AG04450 (cell line): ENCODE measurements around the gene TRAPPC2B. TPM values are rescaled to one million over a fixed set of nuclear protein-coding genes. Genes with fewer than 3 reads are reported as not detected.
A peak's percentile ranks its signal among the peaks of the same experiment; 100 is the strongest.

ENCODE experiments used
- CTCF ChIA-PET: fragments of 300-600, 350-600 bp; formaldehyde crosslinking; extraction: SDS; loops from one replicate; lab custom pipeline; 2022; ENCODE audit warnings: antibody characterized with exemption, inconsistent platforms; lab: Charles Lee
- POLR2A ChIA-PET: fragments of 350-600 bp; formaldehyde crosslinking; extraction: SDS; loops from one replicate; lab custom pipeline; 2021; ENCODE audit warnings: antibody characterized with exemption, inconsistent platforms; lab: Yijun Ruan, JAX
- DNase-seq: peaks from one replicate; pipeline ENCODE4 v3.0.0-alpha.2; 2011; ENCODE audit warnings: low read depth, low spot score
- H3K27ac ChIP-seq: one replicate; pipeline ENCODE4 v1.5.1; 2012; ENCODE audit warnings: low read depth, low read length, control low read depth
- H3K27me3 ChIP-seq: one replicate; pipeline ENCODE4 v1.6.0; 2012; ENCODE audit warnings: low read length; ENCODE audit not compliant: control insufficient read depth, insufficient read depth
- H3K4me3 ChIP-seq: 2 replicates; pipeline ENCODE4 v1.5.1; 2011; ENCODE audit warnings: mild to moderate bottlenecking, low read depth, low read length, control low read depth
- H3K9me3 ChIP-seq: 2 replicates; pipeline ENCODE4 v1.5.1; 2012; ENCODE audit warnings: low read length; ENCODE audit not compliant: control insufficient read depth, insufficient read depth
- CTCF ChIP-seq: IDR thresholded peaks from 2 replicates; pipeline ENCODE4 v1.5.1; 2011; ENCODE audit warnings: low read depth, low read length, control low read depth, inconsistent platforms
- polyA minus RNA-seq: library from RNA; depleted of rRNA, polyadenylated mRNA; stranded (reverse); fragments of >200 nt; gene quantifications from 2 replicates; pipeline ENCODE4 v1.2.3, GENCODE V29; 2011; rRNA and poly(A)+ RNA removed
- polyA plus RNA-seq: library from polyadenylated mRNA; depleted of rRNA; stranded (reverse); fragments of >200 nt; gene quantifications from 2 replicates; pipeline ENCODE4 v1.2.3, GENCODE V29; 2011; rRNA removed

Gene TRAPPC2B
- 16.5 and 19.6 TPM in 2 replicates for polyA plus RNA-seq
- polyA minus RNA-seq, result 8.3 and 10.5 TPM in 2 replicates

- DNase-seq, result peak; percentile 99
- Histone ChIP-seq H3K27ac (peak within 1 kb of the TSS; percentile 92), H3K27me3 (no peaks in the 10 kb centered on the region), H3K9me3 (no peaks in the 10 kb centered on the region; the same call in 1 of the 2 replicates), H3K4me3 (peak within 1 kb of the TSS; percentile 81)
- ChIA-PET CTCF (interaction anchor here (0.9 kb wide), 1 partner anchor 12 kb away, joined by 3 read pairs; the partner anchor contains the start of gene ZNF304), POLR2A (interaction anchor here (0.6 to 1.4 kb wide), 4 partner anchors 26 to 629 kb away, joined by 3 to 5 read pairs (median 4); partner anchors contain the start of genes ZNF548 and ZNF749)
- no peak for TF ChIP-seq CTCF
Measured at GRCh38 chr19:57362997-57363687, at the start of gene TRAPPC2B, which contains the start of gene ZNF547. TSS of gene TRAPPC2B (plus strand) at chr19:57363551. CDS start at chr19:57364834, 1,283 bp downstream. TSS of gene ZNF547 (plus strand) at chr19:57363551. CDS start at chr19:57368556, 5,005 bp downstream.

- H3K27ac ChIP-seq, result no peak overlapping the region
- no peak for TF ChIP-seq CTCF
- peaks cover 12% of the 10 kb centered on the region for H3K27me3 ChIP-seq
- ChIA-PET POLR2A (no interaction called here), CTCF (no interaction called here)
- no peak for DNase-seq
- H3K4me3 ChIP-seq, result no peak overlapping the region
- no peaks in the 10 kb centered on the region for H3K9me3 ChIP-seq
Measured at GRCh38 chr19:57314146-57314545, 49.2 kb upstream of the TRAPPC2B start.

DNA sequence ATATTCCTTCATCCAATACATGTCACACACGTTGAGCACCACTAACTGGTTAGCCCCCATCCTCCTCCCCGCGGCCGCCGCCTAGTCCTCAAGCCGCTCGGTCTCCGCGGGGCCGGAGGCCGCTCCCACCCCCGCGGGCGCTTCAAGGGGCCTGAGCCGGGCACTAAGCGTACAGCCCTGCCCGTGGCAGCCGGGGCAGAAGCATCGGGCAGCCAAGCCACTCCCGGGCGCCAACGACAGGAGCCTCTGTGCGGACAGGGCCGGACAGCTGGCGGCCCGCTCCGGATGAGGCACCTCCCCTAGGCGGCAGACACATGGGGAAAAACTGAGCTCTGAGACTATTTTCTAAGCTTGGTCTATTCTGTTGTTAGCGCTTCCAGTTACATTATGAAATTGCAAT is 45.8 kb upstream of the TRAPPC2B start:
- DNase-seq, result no peak
- H3K27me3 ChIP-seq, result peaks cover 12% of the 10 kb centered on the region
- no peak overlapping the region for H3K27ac ChIP-seq
- peaks cover 4% of the 10 kb centered on the region; the same call in 1 of the 2 replicates for H3K9me3 ChIP-seq
- peak overlapping the region; percentile 36; the same call in 1 of the 2 replicates for H3K4me3 ChIP-seq
- TF ChIP-seq CTCF, result no peak
- POLR2A ChIA-PET, result interaction anchor here (0.9 kb wide), 1 partner anchor 15 kb away, joined by 10 read pairs; no protein-coding TSS in a partner anchor
- CTCF ChIA-PET, result interaction anchor here (1.6 kb wide), 1 partner anchor 15 kb away, joined by 5 read pairs; no protein-coding TSS in a partner anchor

- H3K27me3 ChIP-seq, result peaks cover 4% of the 10 kb centered on the region
- POLR2A ChIA-PET, result interaction anchor here (0.6 to 0.7 kb wide), 3 partner anchors 18 to 128 kb away, joined by 3 to 7 read pairs (median 7); no protein-coding TSS in a partner anchor
Measured at GRCh38 chr19:57319869-57320179, 43.5 kb upstream of the TRAPPC2B start.

More at GRCh38 chr19:57319869-57320179, 43.5 kb upstream of the TRAPPC2B start:
- peaks cover 4% of the 10 kb centered on the region; the same call in 1 of the 2 replicates for H3K9me3 ChIP-seq
- no peak for DNase-seq
- peak overlapping the region; percentile 81 for H3K27ac ChIP-seq
- TF ChIP-seq CTCF, result no peak
- CTCF ChIA-PET, result interaction anchor here (0.6 kb wide), 1 partner anchor 75 kb away, joined by 3 read pairs; no protein-coding TSS in a partner anchor
- H3K4me3 ChIP-seq, result peak overlapping the region; percentile 85
